Neuron (in vitro differentiated cells): ENCODE results near the gene PIK3CB.

Experiments used
- H2AFZ ChIP-seq: one replicate; pipeline ENCODE4 v1.6.1; 2013; ENCODE audit warnings: low read depth, mild to moderate bottlenecking, inconsistent platforms, low read length, moderate library complexity
- H3K27me3 ChIP-seq: one replicate; pipeline ENCODE4 v1.6.1; 2013; ENCODE audit warnings: low read length; ENCODE audit not compliant: insufficient read depth
- H3K36me3 ChIP-seq: one replicate; pipeline ENCODE4 v1.6.1; 2013; ENCODE audit warnings: low read length; ENCODE audit not compliant: insufficient read depth
- H3K4me1 ChIP-seq: one replicate; pipeline ENCODE4 v1.6.1; 2013; ENCODE audit warnings: low read length; ENCODE audit not compliant: insufficient read depth
- H3K4me3 ChIP-seq: 2 replicates; pipeline ENCODE4 v1.5.1; 2013; ENCODE audit warnings: mild to moderate bottlenecking, low read length, moderate library complexity
- H3K9me3 ChIP-seq: one replicate; pipeline ENCODE4 v1.6.1; 2013; ENCODE audit warnings: low read length

PIK3CB gene

DNA sequence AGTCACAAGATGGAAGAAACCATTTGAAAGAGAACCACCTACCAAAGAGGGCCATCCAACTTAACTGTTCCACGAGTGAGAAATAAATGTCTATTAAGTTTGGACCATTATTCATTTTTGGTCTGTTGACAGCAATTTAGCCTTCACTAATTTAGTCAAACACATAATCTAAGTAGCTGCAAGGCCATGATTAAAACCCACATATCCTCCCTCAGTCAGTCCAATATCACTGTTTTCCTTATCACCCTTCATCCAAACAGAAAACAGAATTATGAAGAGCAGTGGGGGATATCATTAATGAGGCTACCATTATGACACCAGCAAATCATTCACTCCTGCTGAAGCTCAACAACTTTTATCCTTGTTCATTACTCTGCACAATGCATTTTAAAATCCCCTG, 52.0 kb downstream of the PIK3CB start:
- Histone ChIP-seq H2AFZ (no peak overlapping the region), H3K9me3 (no peaks in the 10 kb centered on the region), H3K36me3 (no peaks in the 10 kb centered on the region), H3K4me3 (no peak overlapping the region), H3K27me3 (no peaks in the 10 kb centered on the region), H3K4me1 (no peaks in the 10 kb centered on the region)

- H3K4me1 ChIP-seq = no peaks in the 10 kb centered on the region
- H2AFZ ChIP-seq = no peak overlapping the region
- H3K4me3 ChIP-seq = no peak overlapping the region
- H3K9me3 ChIP-seq = no peaks in the 10 kb centered on the region
- H3K36me3 ChIP-seq = no peaks in the 10 kb centered on the region
- no peaks in the 10 kb centered on the region for H3K27me3 ChIP-seq
Observed at GRCh38 chr3:138781012-138781470, 53.7 kb downstream of the PIK3CB start.

DNA sequence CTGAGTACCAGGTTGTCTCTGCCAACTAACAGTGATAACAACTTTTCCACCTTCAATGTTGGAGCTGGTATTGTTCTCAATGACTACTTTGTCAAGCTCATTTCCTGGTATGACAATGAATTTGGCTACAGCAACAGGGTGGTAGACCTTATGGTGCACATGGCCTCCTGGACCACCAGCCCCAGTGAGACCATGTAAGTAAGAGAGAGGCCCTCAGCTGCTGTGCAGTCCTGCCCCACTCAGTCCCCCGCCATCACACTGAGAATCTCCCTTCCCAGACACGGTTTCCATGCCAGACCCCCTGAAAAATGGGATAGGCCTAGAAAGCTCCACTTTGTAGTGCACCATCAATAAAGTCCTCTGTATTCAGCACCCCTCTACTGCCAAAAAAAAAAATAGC, 56.1 kb downstream of the PIK3CB start:
- H3K4me3 ChIP-seq = no peak overlapping the region
- H3K9me3 ChIP-seq = no peaks in the 10 kb centered on the region
- H2AFZ ChIP-seq = no peak overlapping the region
- H3K4me1 ChIP-seq = peaks cover 9% of the 10 kb centered on the region
- H3K36me3 ChIP-seq = no peaks in the 10 kb centered on the region
- no peaks in the 10 kb centered on the region for H3K27me3 ChIP-seq

DNA sequence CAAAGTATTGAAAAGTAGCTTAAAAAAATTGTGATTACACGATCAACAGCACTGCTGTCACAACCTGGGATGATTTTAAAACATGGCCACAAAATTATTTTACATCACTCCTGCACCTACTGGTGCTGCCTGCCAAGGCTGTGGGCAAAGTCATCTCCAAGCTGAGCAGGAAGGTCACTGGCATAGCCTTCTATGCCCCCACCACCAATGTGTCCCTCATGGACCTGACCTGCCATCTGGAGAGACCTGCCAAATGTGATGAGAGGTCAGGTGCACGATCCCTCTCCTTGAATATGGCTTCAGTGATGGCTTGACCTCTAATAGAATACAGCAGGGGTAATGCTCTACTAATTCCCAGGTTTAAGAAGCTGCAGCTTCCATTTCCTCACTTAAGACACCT, 57.8 kb downstream of the PIK3CB start:
- no peaks in the 10 kb centered on the region for H3K27me3 ChIP-seq
- H2AFZ ChIP-seq = no peak overlapping the region
- H3K36me3 ChIP-seq = no peaks in the 10 kb centered on the region
- H3K9me3 ChIP-seq = no peaks in the 10 kb centered on the region
- H3K4me1 ChIP-seq = peaks cover 9% of the 10 kb centered on the region
- H3K4me3 ChIP-seq = no peak overlapping the region

DNA sequence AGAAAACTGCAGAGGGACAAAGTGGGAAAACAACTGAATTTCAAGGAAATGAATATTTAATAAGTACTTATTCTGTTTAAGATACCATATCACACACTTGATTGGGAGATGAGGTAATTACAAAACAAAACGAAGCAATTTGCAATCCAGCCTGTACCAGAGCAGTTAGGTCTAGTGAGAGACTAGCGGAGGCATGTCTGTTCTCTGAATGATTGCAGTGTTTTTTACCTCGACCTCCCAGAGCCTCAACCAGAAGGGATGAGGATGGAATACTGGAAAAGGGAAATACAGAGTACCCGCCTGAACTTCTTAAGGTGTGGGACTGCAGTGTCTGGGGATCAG, 59.5 kb downstream of the PIK3CB start:
- no peak overlapping the region for H2AFZ ChIP-seq
- H3K4me1 ChIP-seq = peaks cover 9% of the 10 kb centered on the region
- peaks cover under 1% of the 10 kb centered on the region for H3K9me3 ChIP-seq
- H3K27me3 ChIP-seq = no peaks in the 10 kb centered on the region
- no peak overlapping the region for H3K4me3 ChIP-seq
- no peaks in the 10 kb centered on the region for H3K36me3 ChIP-seq

DNA sequence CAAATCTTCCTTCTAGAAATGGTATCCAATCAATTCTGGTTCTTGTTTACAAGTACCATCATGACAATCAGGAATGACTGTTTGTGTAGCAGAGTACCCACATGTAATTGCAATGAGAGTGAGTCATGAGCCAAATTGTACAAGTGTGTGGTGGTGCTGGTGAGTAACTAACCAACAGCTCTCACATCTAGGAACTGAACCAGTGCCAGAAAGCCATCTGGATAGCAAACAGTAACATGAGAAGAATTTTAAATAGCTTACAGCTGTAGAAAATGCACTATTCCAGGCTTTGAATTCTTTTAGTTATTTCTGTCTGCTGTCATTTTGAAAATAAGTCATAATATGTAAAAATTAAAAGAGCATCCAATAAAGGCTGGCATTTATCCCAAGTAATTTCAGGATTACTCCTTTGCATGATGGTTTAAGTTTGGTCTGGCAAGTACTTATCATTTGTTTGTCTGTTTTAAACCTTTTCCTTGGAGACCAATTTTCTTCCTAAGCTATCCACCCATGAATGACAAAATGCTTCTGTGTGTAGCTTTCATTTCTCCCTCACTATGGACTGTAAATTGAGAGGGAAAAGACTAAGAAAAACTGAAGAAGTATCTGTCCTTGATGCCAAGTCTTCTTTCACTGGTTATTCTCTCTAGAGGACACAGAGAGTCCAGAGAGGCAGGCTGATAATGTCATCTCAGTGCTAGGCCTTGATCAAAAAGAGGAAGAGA, 60.0 kb downstream of the PIK3CB start:
- Histone ChIP-seq H3K4me3 (no peak overlapping the region), H3K27me3 (no peaks in the 10 kb centered on the region), H3K36me3 (no peaks in the 10 kb centered on the region), H3K9me3 (peaks cover 3% of the 10 kb centered on the region), H3K4me1 (peaks cover 9% of the 10 kb centered on the region), H2AFZ (no peak overlapping the region)

GRCh38 chr3:138771585-138771984, 63.1 kb downstream of the PIK3CB start:
- Histone ChIP-seq H3K36me3 (no peaks in the 10 kb centered on the region), H3K4me1 (peaks cover 9% of the 10 kb centered on the region), H3K4me3 (no peak overlapping the region), H2AFZ (no peak overlapping the region), H3K9me3 (peaks cover 21% of the 10 kb centered on the region), H3K27me3 (no peaks in the 10 kb centered on the region)

GRCh38 chr3:138769616-138770015, 65.1 kb downstream of the PIK3CB start:
- Histone ChIP-seq H3K4me1 (no peaks in the 10 kb centered on the region), H3K36me3 (no peaks in the 10 kb centered on the region), H2AFZ (no peak overlapping the region), H3K9me3 (peaks cover 21% of the 10 kb centered on the region), H3K4me3 (no peak overlapping the region), H3K27me3 (no peaks in the 10 kb centered on the region)

- Histone ChIP-seq H2AFZ (no peak overlapping the region), H3K27me3 (no peaks in the 10 kb centered on the region), H3K36me3 (no peaks in the 10 kb centered on the region), H3K4me3 (no peak overlapping the region), H3K9me3 (peaks cover 21% of the 10 kb centered on the region), H3K4me1 (no peaks in the 10 kb centered on the region)
Observed at GRCh38 chr3:138768946-138769345, 65.8 kb downstream of the PIK3CB start.

DNA sequence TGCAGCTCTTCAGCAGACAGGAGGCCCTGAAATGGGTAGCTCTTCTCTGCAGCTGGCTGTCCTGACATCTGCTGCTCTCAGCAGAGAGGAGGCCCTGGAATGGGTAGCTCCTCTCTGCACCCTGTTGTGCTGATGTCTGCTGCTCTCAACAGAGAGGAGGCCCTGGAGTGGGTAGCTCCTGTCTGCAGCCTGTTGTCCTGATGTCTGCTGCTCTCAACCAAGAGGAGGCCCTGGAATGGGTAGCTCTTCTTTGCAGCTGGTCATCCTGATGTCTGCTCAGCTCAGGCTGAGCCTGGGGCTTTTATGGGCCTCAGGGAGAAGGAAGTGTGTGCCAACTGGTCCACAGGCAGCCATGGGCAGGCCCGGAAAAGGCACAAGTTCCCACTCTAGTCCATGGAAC, 66.6 kb downstream of the PIK3CB start:
- no peaks in the 10 kb centered on the region for H3K27me3 ChIP-seq
- H3K9me3 ChIP-seq = peaks cover 21% of the 10 kb centered on the region
- H3K4me1 ChIP-seq = no peaks in the 10 kb centered on the region
- no peaks in the 10 kb centered on the region for H3K36me3 ChIP-seq
- H3K4me3 ChIP-seq = no peak overlapping the region
- no peak overlapping the region for H2AFZ ChIP-seq

DNA sequence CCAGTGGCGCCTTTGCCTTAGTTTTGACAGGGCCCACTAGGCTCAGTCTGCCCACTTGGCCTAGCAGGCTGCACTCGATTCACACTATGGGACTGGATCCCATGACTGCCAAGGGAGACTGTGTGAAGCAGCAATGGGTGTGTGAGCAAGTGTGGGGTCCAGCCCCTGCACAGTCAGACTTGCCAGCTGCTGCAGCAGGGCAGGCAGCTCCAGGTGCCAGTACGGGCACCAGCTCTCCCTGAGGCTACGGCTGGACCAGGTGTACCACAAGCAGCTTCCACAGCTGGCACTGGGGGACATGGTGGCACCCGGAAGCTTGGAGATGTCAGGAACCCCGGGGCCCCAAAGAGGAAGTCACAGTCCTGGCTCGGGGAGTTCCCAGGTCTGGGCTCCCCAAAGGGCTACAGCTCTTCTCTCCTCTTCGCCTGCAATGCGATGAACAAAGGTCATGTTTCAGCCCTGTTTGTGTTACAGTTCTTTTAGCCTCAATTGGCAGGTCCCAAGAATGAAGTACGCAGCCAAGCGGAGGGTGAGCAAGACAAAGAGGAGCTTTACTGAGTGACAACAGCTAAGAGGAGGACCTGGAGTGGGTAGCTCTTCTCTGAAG, 67.1 kb downstream of the PIK3CB start:
- no peak overlapping the region for H3K4me3 ChIP-seq
- no peak overlapping the region for H2AFZ ChIP-seq
- H3K27me3 ChIP-seq = no peaks in the 10 kb centered on the region
- H3K36me3 ChIP-seq = no peaks in the 10 kb centered on the region
- peaks cover 21% of the 10 kb centered on the region for H3K9me3 ChIP-seq
- no peaks in the 10 kb centered on the region for H3K4me1 ChIP-seq

GRCh38 chr3:138761002-138761401, 73.7 kb downstream of the PIK3CB start:
- H2AFZ ChIP-seq = no peak overlapping the region
- no peaks in the 10 kb centered on the region for H3K9me3 ChIP-seq
- no peaks in the 10 kb centered on the region for H3K27me3 ChIP-seq
- no peaks in the 10 kb centered on the region for H3K4me1 ChIP-seq
- H3K4me3 ChIP-seq = no peak overlapping the region
- no peaks in the 10 kb centered on the region for H3K36me3 ChIP-seq

- Histone ChIP-seq H3K4me1 (no peaks in the 10 kb centered on the region), H3K4me3 (no peak overlapping the region), H2AFZ (no peak overlapping the region), H3K27me3 (no peaks in the 10 kb centered on the region), H3K9me3 (peaks cover 5% of the 10 kb centered on the region), H3K36me3 (no peaks in the 10 kb centered on the region)
Observed at GRCh38 chr3:138748190-138748589, 86.5 kb downstream of the PIK3CB start.

- Histone ChIP-seq H3K9me3 (peaks cover 5% of the 10 kb centered on the region), H3K36me3 (no peaks in the 10 kb centered on the region), H3K4me3 (no peak overlapping the region), H3K4me1 (no peaks in the 10 kb centered on the region), H3K27me3 (no peaks in the 10 kb centered on the region), H2AFZ (no peak overlapping the region)
Observed at GRCh38 chr3:138747225-138747624, 87.5 kb downstream of the PIK3CB start.
